Breast epithelium (tissue), 3 donors: Measurements from ENCODE around the gene MBTPS1.

Experiments
- CTCF ChIP-seq, 3 donors: fragments of 450-650 bp; IDR thresholded peaks; one replicate each; pipeline ENCODE4 v1.5.1; 2016 to 2017; ENCODE audit warnings: antibody characterized with exemption in 3 of 3, mild to moderate bottlenecking in 3 of 3, moderate library complexity in 3 of 3
- POLR2A ChIP-seq: fragments of 450-650 bp; IDR thresholded peaks from one replicate; pipeline ENCODE4 v1.6.1; 2016; ENCODE audit warnings: antibody characterized with exemption, mild to moderate bottlenecking, moderate library complexity
- POLR2AphosphoS5 ChIP-seq, 3 donors: sonication (generic); formaldehyde crosslinking; IDR thresholded peaks; one replicate each; pipeline ENCODE4 v1.6.1; 2017; ENCODE audit warnings: antibody characterized with exemption in 3 of 3

GRCh38 chr16:84081446-84081989 is 35.2 kb downstream of the MBTPS1 start:
- TF ChIP-seq CTCF (IDR thresholded peaks at IDR 0.05) (no peak), POLR2A (no peak), POLR2AphosphoS5 (IDR thresholded peaks at IDR 0.05) (no peak)
